Transverse colon (tissue), 4 donors: ENCODE measurements around the gene ZMAT2. TPM values are rescaled to one million over a fixed set of nuclear protein-coding genes. Genes with fewer than 3 reads are reported as not detected.

ENCODE experiments used
- DNase-seq: peaks from one replicate; pipeline ENCODE4 v3.0.0-alpha.2; 2019
- H3K27ac ChIP-seq, 4 donors: fragments of 200-600 bp; sonication (generic); 2 replicates each; pipeline ENCODE4 v1.5.1; 2016 to 2018; ENCODE audit warnings: inconsistent platforms in 4 of 4
- H3K27me3 ChIP-seq: fragments of 200-600 bp; sonication (generic); 2 replicates; pipeline ENCODE4 v1.5.1; 2017; ENCODE audit warnings: inconsistent platforms
- H3K36me3 ChIP-seq, 4 donors: fragments of 200-600 bp; sonication (generic); 2 replicates each; pipeline ENCODE4 v1.5.1; 2017 to 2019; ENCODE audit warnings: inconsistent platforms in 4 of 4
- H3K4me1 ChIP-seq, 4 donors: fragments of 200-600 bp; sonication (generic); 2 replicates each; pipeline ENCODE4 v1.5.1; 2017 to 2020; ENCODE audit warnings: inconsistent platforms in 4 of 4
- H3K4me3 ChIP-seq, 4 donors: fragments of 200-600 bp; sonication (generic); 1 replicate in 1 of 4; 2 replicates in 3 of 4; pipeline versions ENCODE4 v1.5.1 to v1.6.1; 2017 to 2019; ENCODE audit warnings: inconsistent platforms in 4 of 4
- H3K9me3 ChIP-seq, 2 donors: fragments of 200-600 bp; sonication (generic); 2 replicates each; pipeline ENCODE4 v1.5.1; 2017 to 2019; ENCODE audit warnings: inconsistent platforms in 2 of 2
- CTCF ChIP-seq, 5 experiments: fragments of 200-600 bp in 3 of 5; fragments of 450-650 bp in 2 of 5; sonication (generic) in 3 of 5; IDR thresholded peaks; 1 replicate in 2 of 5; 2 replicates in 3 of 5; pipeline ENCODE4 v1.5.1; 2016 to 2017; ENCODE audit warnings: antibody characterized with exemption in 5 of 5, inconsistent platforms in 3 of 5, mild to moderate bottlenecking in 2 of 5, moderate library complexity in 1 of 5
- EP300 ChIP-seq: sonication (generic); formaldehyde crosslinking; IDR thresholded peaks from one replicate; pipeline ENCODE4 v1.6.1; 2017; ENCODE audit warnings: antibody characterized with exemption, low read depth
- POLR2A ChIP-seq: fragments of 450-650 bp; IDR thresholded peaks from one replicate; pipeline ENCODE4 v1.6.1; 2016; ENCODE audit warnings: antibody characterized with exemption, mild to moderate bottlenecking, moderate library complexity
- POLR2AphosphoS5 ChIP-seq, 3 donors: sonication (generic); formaldehyde crosslinking; IDR thresholded peaks; one replicate each; pipeline ENCODE4 v1.6.1; 2016; ENCODE audit warnings: antibody characterized with exemption in 3 of 3
- WGBS, 2 donors: methylation state at CpG; one replicate each; pipeline ENCODE4 v1.1.5; 2018; ENCODE audit warnings: low coverage in 1 of 2; 5-methylcytosine and 5-hydroxymethylcytosine counted together
- in situ Hi-C, 4 donors: fragments of 200-750 bp; cut with MboI; loops; one replicate each; pipeline versions ENCODE4 v1.15.0 to v1.15.1; 2017; ENCODE audit warnings: low sequenced_read_pairs in 3 of 4, low pct_ligation_motif_present in 1 of 4, low pct_unique_long_range_greater_than_20kb in 1 of 4
- intact Hi-C: fragments of 100-400 bp; cut with DNase I; formaldehyde crosslinking; loops from one replicate; pipeline ENCODE4 v1.15.1; 2023; ENCODE audit warnings: low total_unique reads
- total RNA-seq, 4 donors: library from RNA; depleted of rRNA; stranded (reverse); fragments of >200 nt; gene quantifications; one replicate each; pipeline ENCODE4 v1.1.0, GENCODE V29; 2016

Gene ZMAT2
- total RNA-seq, 4 donors from 2014 or later = 6.7 to 41.3 (median 23.1) TPM

GRCh38 chr5:140678993-140679392 lies 21.3 kb upstream of the ZMAT2 start:
- no peak overlapping the region for H3K4me3 ChIP-seq
- peaks cover 0 to 12% (median 0%) of the 10 kb centered on the region in 4 donors for H3K4me1 ChIP-seq
- no peaks in the 10 kb centered on the region for H3K9me3 ChIP-seq
- peaks cover 0 to 27% (median 7%) of the 10 kb centered on the region in 4 donors for H3K36me3 ChIP-seq
- intact Hi-C loops (no loop called here), in situ Hi-C loops (loop anchor here in 1 of 4 donors (25.0 kb wide), 1 partner anchor 267 kb away; the partner anchor contains the start of gene ANKHD1)
- WGBS, 2 donors = 93 to 97% methylated on average over 7 of the region's 7 CpGs
- no peaks in the 10 kb centered on the region for H3K27me3 ChIP-seq
- no peak for DNase-seq
- H3K27ac ChIP-seq = no peak overlapping the region
- TF ChIP-seq POLR2A (no peak), POLR2AphosphoS5 (IDR thresholded peaks at IDR 0.05) (no peak), CTCF (IDR thresholded peaks at IDR 0.05) (no peak), EP300 (no peak)

GRCh38 chr5:140690376-140690932 lies 9.8 kb upstream of the ZMAT2 start:
- 41 to 76% methylated on average over 4 to 8 of the region's 8 CpGs for WGBS, 2 donors
- H3K36me3 ChIP-seq = peaks cover 0 to 36% (median 13%) of the 10 kb centered on the region in 4 donors
- in situ Hi-C loops = loop anchor here in 1 of 4 donors (25.0 kb wide), 1 partner anchor 278 kb away; the partner anchor contains the start of gene ANKHD1

GRCh38 chr5:140690941-140691924 lies 9.0 kb upstream of the ZMAT2 start, which contains the start of the genes HARS1 and HARS2:
TSS of gene HARS1 (minus strand) at chr5:140691370. CDS start at chr5:140691304, 66 bp downstream.
TSS of gene HARS2 (plus strand) at chr5:140691455. CDS start at chr5:140691649, 194 bp downstream.
- H3K4me1 ChIP-seq = peaks cover 14 to 30% (median 16%) of the 10 kb centered on the region in 4 donors
- intact Hi-C loops = no loop called here
- H3K4me3 ChIP-seq = peak within 1 kb of the TSS; percentile 64 to 75 (median 70)
- H3K9me3 ChIP-seq = no peaks in the 10 kb centered on the region
- peak; percentile 94 for DNase-seq
- in situ Hi-C loops = loop anchor here in 1 of 4 donors (25.0 kb wide), 1 partner anchor 279 kb away; the partner anchor contains the start of gene ANKHD1
- H3K27me3 ChIP-seq = no peaks in the 10 kb centered on the region
- peaks cover 0 to 44% (median 17%) of the 10 kb centered on the region in 4 donors for H3K36me3 ChIP-seq
- no peak for TF ChIP-seq EP300
- TF ChIP-seq CTCF (IDR thresholded peaks at IDR 0.05) = no peak
- TF ChIP-seq POLR2A = peak; percentile 75
- peak; percentile 71 to 87 (median 81) for TF ChIP-seq POLR2AphosphoS5 (IDR thresholded peaks at IDR 0.05)
- H3K27ac ChIP-seq = peak within 1 kb of the TSS; percentile 89 to 94 (median 92)
- whole genome bisulfite sequencing, 2 donors = 0 to 1% methylated on average over 2 to 61 of the region's 61 CpGs

More at GRCh38 chr5:140690376-140690932, 9.8 kb upstream of the ZMAT2 start:
- intact Hi-C loops = no loop called here
- peak overlapping the region; percentile 64 to 75 (median 70) for H3K4me3 ChIP-seq
- DNase-seq = peak; percentile 17
- peak overlapping the region; percentile 89 to 94 (median 92) for H3K27ac ChIP-seq
- no peak for TF ChIP-seq CTCF (IDR thresholded peaks at IDR 0.05)
- TF ChIP-seq POLR2AphosphoS5 (IDR thresholded peaks at IDR 0.05) = peak in 1 of 3 donors; percentile 14
- no peak for TF ChIP-seq POLR2A
- peaks cover 14 to 30% (median 16%) of the 10 kb centered on the region in 4 donors for H3K4me1 ChIP-seq
- no peaks in the 10 kb centered on the region for H3K27me3 ChIP-seq
- H3K9me3 ChIP-seq = no peaks in the 10 kb centered on the region
